HG03159 (cell line): ENCODE results near the gene PLA2G10.
"Not testable (repeated sequence)": the region's sequence is repeated elsewhere in the genome, so short reads cannot be mapped to it uniquely, and the experiment has no call there.

Source experiments
- ATAC-seq: cut with Tn5 transposase; IDR thresholded peaks from one replicate; pipeline ENCODE4 v1.9.1; 2021; ENCODE audit warnings: mild to moderate bottlenecking, moderate library complexity; ENCODE audit not compliant: unreplicated experiment

The PLA2G10 gene

DNA sequence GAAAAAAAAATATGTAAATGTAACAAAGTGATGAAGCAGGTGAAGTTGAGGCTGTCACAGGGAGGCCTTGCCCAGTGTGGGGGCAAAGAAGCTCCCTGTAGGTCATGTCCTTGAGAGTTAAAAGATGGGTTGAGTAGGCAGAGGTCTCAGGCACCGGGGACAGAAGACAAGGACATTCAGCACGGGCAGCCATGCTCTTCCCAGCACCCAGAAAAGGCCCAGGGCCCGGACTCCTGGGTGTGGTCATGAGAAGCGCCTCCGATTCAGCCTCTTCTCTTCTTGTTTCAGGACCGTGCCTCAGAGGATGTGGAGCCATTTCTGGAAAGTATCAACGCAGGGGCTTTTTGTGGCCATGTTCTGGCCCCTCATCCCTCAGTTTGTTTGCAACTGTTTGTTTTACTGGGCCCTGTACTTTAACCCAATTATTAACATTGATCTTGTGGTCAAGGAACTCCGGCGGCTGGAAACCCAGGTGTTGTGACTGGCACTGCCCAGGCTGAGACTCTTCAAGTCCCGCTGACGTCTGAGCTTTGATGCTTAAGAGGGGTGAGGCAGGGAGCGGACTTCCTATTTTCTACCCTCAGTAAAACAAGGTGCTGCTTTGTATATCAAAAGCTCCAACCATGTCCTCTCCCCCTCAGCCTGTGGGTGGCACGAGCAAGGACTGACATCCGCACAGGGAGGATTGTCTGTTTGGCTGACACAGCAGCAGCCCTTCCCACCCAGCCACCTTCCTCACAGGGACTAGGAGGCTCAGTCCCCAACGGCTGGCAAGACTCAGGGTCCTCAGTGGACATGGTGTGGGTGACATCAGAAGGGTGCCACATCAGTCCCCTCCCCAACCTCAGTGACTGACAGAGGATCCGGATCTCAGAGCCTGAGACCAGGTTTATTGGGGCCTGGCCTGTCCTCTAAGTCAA, 26.5 kb downstream of the PLA2G10 start:
- ATAC-seq = no peak

DNA sequence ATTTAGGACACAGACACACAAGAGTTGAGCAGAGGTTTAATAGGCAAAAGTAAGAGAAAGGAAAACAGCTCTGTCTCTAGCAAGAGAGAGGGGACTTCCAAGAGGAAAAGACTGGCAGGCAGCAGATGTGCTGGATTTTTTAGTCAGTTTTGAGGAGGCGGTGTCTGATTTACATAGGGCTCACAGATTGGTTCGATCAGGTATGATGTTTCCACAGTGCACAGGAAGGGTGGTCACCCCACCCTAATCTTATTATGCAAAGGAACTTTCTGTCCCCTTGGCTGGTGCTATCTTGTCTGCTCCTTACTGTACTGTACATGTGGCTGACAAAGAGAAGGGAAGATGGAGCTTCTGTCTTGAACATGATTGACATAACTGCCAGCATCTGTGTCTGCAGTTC, 36.0 kb downstream of the PLA2G10 start:
- ATAC-seq = peak; percentile 63

DNA sequence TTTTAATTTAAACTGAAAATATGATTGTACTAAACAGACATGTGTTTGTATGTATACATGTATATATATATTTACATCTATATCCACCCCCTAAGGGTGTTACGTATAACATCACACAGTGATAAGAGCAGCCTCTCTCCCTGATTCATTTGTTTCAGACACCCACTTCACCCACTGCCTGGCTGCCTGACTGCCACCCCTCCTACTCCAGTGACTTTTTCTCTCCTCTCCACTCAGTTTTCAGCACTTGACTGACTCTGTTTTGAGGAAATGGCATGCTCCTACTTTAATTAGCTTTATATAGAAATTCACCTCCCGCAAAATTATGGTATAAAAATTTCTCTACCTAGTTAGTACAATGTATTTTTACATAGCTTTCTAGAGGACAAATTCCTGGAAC, 41.4 kb downstream of the PLA2G10 start:
- no peak for ATAC-seq

DNA sequence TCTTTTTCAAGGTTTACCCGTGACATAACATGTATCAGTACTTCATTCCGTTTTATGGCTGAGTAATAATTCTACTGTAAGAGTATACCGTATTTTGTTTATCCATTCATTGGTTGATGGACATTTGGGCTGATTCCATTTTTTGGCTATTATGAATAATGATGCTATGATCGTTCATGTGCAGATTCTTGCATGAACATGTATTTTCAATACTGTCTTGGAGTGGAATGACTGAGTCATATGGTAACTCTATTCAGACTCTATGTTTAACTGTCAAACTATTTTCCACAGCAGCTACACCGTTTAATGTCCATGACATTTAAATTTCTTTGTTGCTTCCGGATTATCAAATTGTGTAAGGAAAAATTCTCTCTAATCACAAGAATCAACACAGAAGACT, 43.5 kb downstream of the PLA2G10 start:
- ATAC-seq = no peak

DNA sequence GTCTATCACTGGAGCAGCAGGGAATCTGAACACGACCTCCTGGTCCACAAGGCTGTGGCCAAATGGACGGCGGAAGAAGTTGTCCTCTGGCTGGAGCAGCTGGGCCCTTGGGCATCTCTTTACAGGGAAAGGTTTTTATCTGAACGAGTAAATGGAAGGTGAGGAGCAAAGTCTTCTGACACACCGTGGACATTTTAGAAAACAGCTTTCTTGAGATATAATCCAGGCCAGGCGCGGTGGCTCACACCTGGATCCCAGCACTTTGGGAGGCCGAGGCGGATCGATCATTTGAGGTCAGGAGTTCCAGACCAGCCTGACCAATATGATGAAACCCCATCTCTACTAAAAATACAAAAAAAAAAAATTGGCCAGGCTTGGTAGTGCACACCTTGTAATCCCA, 44.3 kb downstream of the PLA2G10 start:
- ATAC-seq = no peak

DNA sequence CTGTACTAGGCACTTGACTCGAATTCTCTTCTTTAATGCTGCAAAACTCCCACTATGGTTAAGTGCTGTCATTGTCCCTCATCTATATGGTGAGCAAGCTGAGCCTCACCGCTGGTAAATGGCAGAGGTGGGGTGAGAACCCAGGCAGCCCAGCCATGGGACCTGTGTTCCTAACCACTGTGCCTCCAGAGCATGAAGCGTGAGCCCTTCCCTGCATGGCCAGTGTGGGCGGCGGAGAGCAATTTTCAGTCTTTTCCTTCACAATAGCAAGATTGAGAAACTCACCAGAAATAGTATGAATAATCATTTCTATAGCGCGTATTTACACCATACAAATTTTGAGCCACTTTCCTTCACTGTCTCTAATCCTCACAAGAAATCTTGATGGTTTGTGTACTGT, 52.2 kb downstream of the PLA2G10 start:
- no peak for ATAC-seq

DNA sequence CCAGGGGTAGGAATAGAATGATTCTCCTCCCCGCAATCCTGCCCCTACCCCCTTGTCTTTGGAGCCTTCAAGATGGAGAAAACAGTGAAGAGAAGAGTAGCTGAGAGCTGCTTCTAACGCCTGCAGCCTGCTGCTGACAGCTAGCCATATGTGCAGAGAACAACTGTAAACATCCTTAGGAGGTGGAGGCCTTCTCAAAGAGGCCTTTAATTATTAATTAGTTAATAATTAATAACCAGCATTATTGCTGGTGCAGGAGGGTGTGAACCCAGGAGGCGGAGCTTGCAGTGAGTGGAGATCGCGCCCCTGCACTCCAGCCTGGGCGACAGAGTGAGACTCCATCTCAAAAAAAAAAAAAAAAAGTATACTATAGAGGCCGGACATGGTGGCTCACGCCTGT, 52.9 kb downstream of the PLA2G10 start:
- ATAC-seq = no peak

DNA sequence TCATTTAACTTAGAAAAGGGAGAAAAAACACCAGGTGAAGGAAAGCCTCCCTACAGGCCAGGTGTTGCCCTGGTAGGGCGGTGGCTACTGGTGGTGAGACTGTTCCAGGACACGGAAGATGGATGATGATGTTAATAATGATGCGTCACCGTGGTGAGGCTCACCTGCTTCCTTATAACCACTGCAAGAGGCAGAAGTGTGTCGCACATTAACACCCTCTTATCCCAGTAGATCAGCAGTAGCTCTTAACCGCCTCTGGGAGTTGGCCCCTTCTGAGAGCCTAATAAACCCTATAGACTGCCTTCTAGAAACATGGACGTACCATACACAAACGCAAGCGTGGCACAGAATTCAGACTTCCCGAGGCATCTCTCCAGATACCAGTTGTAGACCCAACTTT, 53.6 kb downstream of the PLA2G10 start:
- no peak for ATAC-seq

DNA sequence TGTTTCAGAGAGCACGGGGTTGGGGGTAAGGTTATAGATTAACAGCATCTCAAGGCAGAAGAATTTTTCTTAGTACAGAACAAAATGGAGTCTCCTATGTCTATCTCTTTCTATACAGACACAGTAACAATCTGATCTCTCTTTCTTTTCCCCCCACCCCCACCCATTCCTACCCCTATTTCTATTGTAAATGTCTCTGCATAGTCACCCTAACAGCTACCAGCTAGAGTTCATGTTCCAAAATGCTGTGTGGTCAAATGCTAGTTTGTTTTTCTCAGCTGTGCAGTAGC, 57.2 kb downstream of the PLA2G10 start:
- not testable (repeated sequence) for ATAC-seq

DNA sequence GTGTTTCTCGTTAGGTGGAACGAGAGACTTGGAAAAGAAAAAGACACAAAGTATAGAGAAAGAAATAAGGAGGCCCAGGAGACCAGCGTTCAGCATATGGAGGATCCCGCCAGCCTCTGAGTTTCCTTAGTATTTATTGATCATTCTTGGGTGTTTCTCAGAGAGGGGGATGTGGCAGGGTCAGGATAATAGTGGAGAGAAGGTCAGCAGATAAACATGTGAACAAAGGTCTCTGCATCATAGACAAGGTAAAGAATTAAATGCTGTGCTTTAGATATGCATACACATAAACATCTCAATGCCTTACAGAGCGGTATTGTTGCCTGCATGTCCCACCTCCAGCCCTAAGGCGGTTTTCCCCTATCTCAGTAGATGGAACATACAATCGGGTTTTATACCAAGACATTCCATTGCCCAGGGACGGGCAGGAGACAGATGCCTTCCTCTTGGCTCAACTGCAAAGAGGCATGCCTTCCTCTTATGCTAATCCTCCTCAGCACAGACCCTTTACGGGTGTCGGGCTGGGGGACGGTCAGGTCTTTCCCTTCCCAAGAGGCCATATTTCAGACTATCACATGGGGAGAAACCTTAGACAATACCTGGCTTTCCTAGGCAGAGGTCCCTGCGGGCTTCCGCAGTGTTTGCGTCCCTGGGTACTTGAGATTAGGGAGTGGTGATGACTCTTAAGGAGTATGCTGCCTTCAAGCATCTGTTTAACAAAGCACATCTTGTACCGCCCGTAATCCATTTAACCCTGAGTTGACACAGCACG, 57.7 kb downstream of the PLA2G10 start:
- ATAC-seq = not testable (repeated sequence)

DNA sequence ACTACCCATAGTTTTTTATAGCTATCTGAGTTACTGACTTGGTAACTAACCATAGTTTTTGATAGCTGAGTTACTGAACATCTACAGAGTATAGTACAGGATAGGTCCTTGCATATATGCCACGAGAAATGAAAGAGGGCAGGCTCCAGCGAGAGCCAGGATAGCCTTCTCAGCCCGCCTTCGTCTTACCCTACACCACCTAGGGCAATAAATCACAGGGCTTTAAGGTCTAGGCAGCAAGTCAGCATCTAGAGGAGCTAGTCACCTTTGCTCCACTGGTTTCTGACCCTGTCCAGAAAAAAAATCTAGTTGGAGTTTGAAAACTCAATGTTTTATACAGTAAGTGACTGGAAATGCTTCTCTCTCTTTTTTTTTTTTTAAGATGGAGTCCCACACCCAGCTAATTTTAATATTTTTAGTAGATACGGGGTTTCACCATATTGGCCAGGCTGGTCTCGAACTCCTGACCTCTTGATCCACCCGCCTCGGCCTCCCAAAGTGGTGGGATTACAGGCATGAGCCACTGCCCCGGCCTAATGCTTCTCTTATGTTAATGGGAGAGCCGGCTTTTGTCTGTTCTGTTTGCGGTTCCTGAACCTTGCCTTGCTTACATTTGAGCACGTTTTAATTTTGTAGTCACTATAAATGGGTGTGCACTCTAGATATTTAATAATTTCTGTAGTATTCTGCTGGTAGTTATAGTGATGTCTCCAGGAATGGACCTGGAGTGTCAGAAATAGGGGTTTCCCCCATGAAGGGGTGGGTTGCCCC, 58.5 kb downstream of the PLA2G10 start:
- ATAC-seq = no peak

DNA sequence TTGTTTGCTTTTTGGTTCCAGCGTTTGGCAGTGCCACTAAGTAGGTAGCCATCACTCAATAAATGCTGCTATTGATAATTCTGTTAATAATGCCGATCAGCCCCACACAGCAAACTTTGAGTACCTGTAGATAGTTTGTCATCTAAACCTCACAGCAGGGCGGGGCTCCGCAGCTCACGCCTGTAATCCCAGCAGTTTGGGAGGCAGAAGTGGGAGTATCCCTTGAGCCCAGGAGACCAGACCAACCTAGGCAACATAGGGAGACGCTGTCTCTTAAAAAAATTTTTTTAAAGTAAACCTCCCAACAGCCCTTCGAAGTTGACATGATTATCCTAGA, 59.8 kb downstream of the PLA2G10 start:
- no peak for ATAC-seq

DNA sequence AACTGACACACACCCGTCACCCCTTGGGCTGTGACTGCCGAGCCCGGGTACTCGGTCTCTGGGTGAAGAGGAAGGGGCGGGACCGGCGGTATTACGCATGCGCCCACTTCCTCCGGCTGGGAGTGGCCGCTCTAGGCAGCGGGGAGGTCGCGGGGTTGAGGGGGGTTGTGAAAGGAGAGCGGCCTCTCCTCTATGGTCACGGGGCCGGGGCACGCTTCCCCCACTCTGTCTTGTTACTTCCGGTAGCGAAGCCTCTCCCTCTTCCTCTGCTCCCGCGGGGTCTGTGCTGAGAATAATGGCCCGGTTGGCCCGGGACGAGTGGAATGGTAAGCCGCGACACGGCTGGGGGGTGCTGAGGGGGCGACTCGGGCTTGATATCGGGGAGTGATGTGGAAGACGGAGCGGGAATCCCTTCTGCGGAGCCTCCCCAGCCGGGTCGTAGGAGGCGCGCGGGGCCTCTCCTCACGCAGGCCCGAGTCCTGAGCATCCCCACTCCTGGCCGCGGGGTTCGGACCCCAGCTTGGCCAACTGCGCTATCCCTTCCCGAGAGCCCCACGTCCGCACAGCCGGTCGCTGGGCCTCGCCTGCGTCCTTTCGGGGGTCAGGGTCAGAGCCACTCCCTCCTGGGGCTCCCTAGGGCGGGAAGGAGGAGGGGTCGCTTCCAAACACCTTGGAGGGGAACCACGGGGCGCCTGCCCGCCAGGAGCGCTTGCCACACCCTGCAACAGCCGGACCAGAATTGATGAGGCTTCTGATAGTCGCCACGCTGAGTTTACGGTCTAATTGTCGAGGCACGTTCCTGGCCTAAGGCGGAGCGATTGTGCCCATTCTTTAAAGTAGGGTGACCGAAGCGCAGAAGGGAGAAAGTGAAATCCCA, 61.2 kb downstream of the PLA2G10 start, which contains the start of gene BFAR:
TSS of gene BFAR (plus strand) at position 259 of the 877 bp plus-strand sequence. CDS start 11,396 bp downstream, outside the sequence.
- peak; percentile 70 for ATAC-seq

DNA sequence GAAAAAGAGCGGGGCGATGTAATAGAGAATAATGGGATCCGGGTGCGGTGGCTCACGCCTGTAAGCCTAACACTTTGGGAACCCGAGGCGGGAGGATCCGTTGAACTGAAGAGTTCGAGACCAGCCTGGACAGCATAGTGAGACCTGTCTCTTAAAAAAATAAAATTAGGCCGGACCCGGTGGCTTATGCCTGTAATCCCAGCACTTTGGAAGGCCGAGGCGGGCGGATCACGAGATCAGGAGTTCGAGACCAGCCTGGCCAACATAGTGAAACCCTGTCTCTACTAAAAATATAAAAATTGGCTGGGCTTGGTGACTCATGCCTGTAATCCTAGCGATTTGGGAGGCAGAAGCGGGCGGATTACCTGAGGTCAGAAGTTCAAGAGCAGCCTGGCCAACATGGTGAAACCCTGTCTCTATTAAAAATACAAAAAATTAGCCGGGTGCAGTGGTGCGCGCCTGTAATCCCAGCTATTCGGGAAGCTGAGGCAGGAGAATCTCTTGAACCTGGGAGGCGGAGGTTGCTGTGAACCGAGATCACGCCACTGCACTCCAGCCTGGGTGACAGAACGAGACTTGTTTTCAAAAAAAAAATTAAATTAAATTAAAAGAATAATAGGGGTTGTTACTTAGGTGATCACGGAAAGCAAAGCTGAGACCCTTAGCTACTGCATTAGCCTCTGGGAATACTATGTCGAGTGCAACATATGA, 63.3 kb downstream of the PLA2G10 start:
- not testable (repeated sequence) for ATAC-seq

DNA sequence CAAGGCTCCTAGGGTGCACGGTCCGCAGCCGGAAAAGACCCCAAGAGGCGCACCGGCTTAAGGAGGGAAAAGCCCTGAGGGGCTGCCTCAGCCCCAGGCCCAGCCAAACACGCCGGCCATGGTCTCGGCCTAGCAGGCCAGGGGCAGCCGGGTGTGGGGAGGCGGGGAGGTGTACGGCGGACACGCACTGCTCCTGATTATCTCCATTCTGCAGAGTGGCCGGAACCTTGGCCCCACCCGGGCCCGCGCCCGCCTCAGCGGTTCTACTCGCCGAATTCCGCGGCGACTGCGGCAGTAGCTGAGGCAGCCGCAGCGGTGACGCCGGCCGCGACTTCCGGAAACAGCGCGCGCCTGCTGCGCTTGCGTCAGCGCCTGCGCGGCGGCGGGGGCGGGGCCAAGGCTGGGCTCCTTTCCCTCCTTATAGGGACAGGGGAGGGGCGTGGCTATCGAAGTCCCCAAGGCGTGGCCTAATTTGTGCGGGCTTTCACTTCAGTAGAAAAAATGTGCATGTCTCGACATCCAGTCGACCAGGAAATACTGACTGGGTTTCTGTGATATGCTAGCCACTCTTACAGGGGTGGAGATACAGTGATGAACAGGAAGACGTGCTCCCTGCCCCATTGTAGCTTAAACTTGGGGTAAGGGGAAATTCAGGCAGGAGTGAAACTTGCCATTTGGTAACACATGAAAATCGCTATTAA, 64.0 kb downstream of the PLA2G10 start, which contains the start of gene PARN:
TSS of gene PARN (minus strand) at position 342 of the 701 bp plus-strand sequence. CDS start at position 207, 135 bp downstream.
- ATAC-seq = peak; percentile 50

DNA sequence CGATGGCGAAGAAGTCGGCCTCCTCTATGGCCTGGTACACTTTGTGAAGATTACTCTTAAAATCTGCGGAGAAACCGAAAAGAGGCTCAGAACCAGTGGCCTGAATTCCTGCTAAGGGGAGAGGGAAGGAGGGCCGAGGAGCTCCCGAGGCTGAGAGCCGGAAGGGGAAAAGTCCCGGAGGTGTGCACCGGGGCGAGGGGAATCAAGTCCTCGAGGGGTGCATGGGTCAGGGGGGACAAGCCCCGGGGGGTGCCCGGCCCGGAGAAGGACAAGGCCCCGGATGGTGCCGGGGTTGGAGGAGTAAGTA, 64.5 kb downstream of the PLA2G10 start:
- no peak for ATAC-seq

DNA sequence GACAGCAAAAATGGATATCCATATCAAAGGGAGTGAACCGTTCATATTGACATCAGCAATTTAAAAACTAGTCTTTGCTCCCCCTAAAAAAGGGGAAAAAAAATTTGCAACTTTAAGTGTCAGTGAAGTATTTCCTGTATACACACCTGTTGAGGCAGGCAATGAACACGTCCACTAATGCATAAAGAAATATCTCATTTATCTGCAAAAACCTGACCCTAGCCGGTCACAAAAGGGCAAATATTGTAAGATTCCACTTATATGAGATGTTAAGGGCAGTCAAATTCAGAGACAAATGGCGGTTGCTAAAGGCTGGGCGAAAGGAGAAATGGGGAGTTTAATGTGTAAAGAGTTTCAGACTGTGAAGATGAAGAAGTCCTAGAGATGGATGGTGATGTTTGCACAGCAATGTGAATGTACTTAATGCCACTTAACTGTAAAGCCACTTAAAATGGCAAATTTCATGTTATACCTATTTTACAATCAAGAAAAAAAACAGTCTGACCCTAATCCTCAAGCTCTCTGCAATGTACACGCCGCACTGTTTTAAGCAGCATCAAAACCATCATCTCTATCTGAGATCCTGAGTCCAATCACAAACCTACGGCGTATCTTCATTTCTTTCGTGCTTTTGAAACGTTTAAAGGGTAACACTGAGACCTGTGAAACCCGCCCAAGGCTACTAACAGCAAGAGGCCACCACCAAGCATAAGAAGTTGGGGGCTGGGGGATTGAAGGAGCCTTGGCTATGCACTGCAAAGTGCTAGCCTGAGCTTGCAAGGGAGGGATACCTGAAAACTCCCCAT, 65.1 kb downstream of the PLA2G10 start:
- ATAC-seq = no peak

DNA sequence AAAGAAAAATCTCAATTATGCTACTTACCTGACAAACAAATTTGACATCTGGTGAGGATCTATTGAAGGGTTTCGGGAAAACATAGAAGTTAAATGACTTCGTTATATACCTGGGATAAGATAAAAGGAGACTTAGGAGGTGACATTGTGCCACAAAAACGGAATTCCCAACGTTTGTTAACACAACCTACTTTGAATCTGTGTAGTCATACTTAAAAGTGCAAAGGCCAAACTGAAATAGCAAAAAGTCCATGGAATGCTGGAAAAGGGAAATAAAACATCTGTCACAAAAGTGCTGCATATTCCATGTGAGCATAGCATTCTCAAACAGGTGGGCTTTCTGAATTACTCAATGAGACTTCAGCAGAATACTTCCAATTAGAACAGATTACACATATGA, 67.0 kb downstream of the PLA2G10 start:
- no peak for ATAC-seq
